B cell (primary cell): ENCODE data around the gene CMTM1. TPM values are rescaled to one million over a fixed set of nuclear protein-coding genes. Genes with fewer than 3 reads are reported as not detected.

Experiments used
- ATAC-seq: fragments of 200-7000 bp; cut with Tn5 transposase; one replicate; pipeline ENCODE4 v1.10.0; 2021; ENCODE audit warnings: low read depth, mild to moderate bottlenecking, moderate number of reproducible peaks, moderate library complexity
- CTCF ChIA-PET: fragments of 350-600 bp; sonication (Branson Sonifier 250); formaldehyde crosslinking; loops from one replicate; lab custom pipeline; 2021; ENCODE audit warnings: antibody characterized with exemption, inconsistent platforms; lab: Charles Lee
- POLR2A ChIA-PET: fragments of 350-600 bp; sonication (Branson Sonifier 250); formaldehyde crosslinking; loops from one replicate; lab custom pipeline; 2021; ENCODE audit warnings: antibody characterized with exemption; lab: Charles Lee
- DNase-seq: peaks from one replicate; pipeline ENCODE4 v3.0.0; 2013
- H2AFZ ChIP-seq: 2 replicates; pipeline ENCODE4 v1.6.1; 2012; ENCODE audit warnings: mild to moderate bottlenecking, low read depth, low read length; ENCODE audit not compliant: insufficient read depth, poor library complexity, severe bottlenecking
- H3K27ac ChIP-seq, 2 donors: 1 replicate in 1 of 2; 2 replicates in 1 of 2; pipeline ENCODE4 v1.5.1; 2012 to 2013; ENCODE audit warnings: low read length in 2 of 2, mild to moderate bottlenecking in 2 of 2, moderate library complexity in 1 of 2
- H3K27me3 ChIP-seq, 4 experiments: fragments of 200-600 bp in 1 of 4; sonication (generic) in 1 of 4; replicated peaks in 1 of 4; 1 replicate in 2 of 4; 2 replicates in 2 of 4; pipeline versions ENCODE4 v1.6.1 to v1.7.0; 2013 to 2016; ENCODE audit warnings: low read length in 3 of 4, mild to moderate bottlenecking in 2 of 4, mixed read lengths in 1 of 4, moderate library complexity in 1 of 4; ENCODE audit not compliant: insufficient read depth in 4 of 4, control insufficient read depth in 3 of 4; ENCODE audit errors: control extremely low read depth in 1 of 4
- H3K36me3 ChIP-seq, 2 experiments: replicated peaks in 1 of 2; 1 replicate in 1 of 2; 2 replicates in 1 of 2; pipeline versions ENCODE4 v1.6.1 to v1.7.1; 2013; ENCODE audit warnings: low read length in 1 of 2; ENCODE audit not compliant: insufficient read depth in 2 of 2, control insufficient read depth in 1 of 2; ENCODE audit errors: control extremely low read depth in 1 of 2, extremely low read depth in 1 of 2
- H3K4me1 ChIP-seq, 2 donors: fragments of 200-600 bp in 1 of 2; sonication (generic) in 1 of 2; 1 replicate in 1 of 2; 2 replicates in 1 of 2; pipeline versions ENCODE4 v1.5.1 to v1.6.1; 2013 to 2017; ENCODE audit warnings: low read length in 2 of 2; ENCODE audit not compliant: control insufficient read depth in 2 of 2, insufficient read depth in 2 of 2
- H3K4me2 ChIP-seq: replicated peaks from 2 replicates; pipeline ENCODE3; 2012; ENCODE audit warnings: mild to moderate bottlenecking, low read depth, low read length; ENCODE audit not compliant: poor library complexity, severe bottlenecking
- H3K4me3 ChIP-seq, 5 experiments: fragments of 200-600 bp in 1 of 5; sonication (generic) in 1 of 5; 1 replicate in 3 of 5; 2 replicates in 2 of 5; pipeline versions ENCODE4 v1.5.1 to v1.7.0; 2011 to 2016; ENCODE audit warnings: low read length in 4 of 5, mild to moderate bottlenecking in 4 of 5, low read depth in 2 of 5, control low read depth in 1 of 5, moderate library complexity in 1 of 5; ENCODE audit not compliant: insufficient read depth in 1 of 5; ENCODE audit errors: control extremely low read depth in 1 of 5, extremely low read depth in 1 of 5
- H3K79me2 ChIP-seq: fragments of 200-600 bp; sonication (generic); one replicate; pipeline ENCODE4 v1.6.0; 2016; ENCODE audit warnings: low read length; ENCODE audit not compliant: control insufficient read depth, insufficient read depth
- H3K9ac ChIP-seq: fragments of 200-600 bp; sonication (generic); 2 replicates; pipeline ENCODE4 v1.6.1; 2017; ENCODE audit warnings: mild to moderate bottlenecking, low read length, moderate library complexity
- H3K9me3 ChIP-seq, 3 donors: one replicate each; pipeline versions ENCODE4 v1.6.1 to v1.7.1; 2013; ENCODE audit warnings: low read length in 2 of 3; ENCODE audit not compliant: control insufficient read depth in 2 of 3, insufficient read depth in 1 of 3; ENCODE audit errors: control extremely low read depth in 1 of 3
- H4K20me1 ChIP-seq: 2 replicates; pipeline ENCODE4 v1.6.0; 2012; ENCODE audit warnings: mild to moderate bottlenecking, low read length; ENCODE audit not compliant: insufficient read depth, control insufficient read depth, poor library complexity, severe bottlenecking
- H3K27ac Mint-ChIP-seq: one replicate; pipeline ENCODE4 v1.8.0; 2021; ENCODE audit warnings: mixed read lengths
- H3K27me3 Mint-ChIP-seq: one replicate; pipeline ENCODE4 v1.8.0; 2021; ENCODE audit warnings: mixed read lengths
- H3K4me1 Mint-ChIP-seq: one replicate; pipeline ENCODE4 v1.8.0; 2021; ENCODE audit warnings: mixed read lengths
- H3K4me3 Mint-ChIP-seq: one replicate; pipeline ENCODE4 v1.8.0; 2021; ENCODE audit warnings: mixed read lengths
- H3K9me3 Mint-ChIP-seq: one replicate; pipeline ENCODE4 v1.8.0; 2022; ENCODE audit warnings: mixed read lengths; ENCODE audit not compliant: insufficient read depth
- EZH2 ChIP-seq: IDR thresholded peaks from 2 replicates; pipeline ENCODE4 v1.6.1; 2012; ENCODE audit warnings: borderline replicate concordance, low read depth, mild to moderate bottlenecking, moderate library complexity, low read length; ENCODE audit not compliant: insufficient read depth, poor library complexity, severe bottlenecking
- WGBS: methylation state at CpG from one replicate; pipeline ENCODE4 v1.1.5; 2013; ENCODE audit warnings: missing lambda C conversion rate; ENCODE audit not compliant: insufficient coverage; 5-methylcytosine and 5-hydroxymethylcytosine counted together
- intact Hi-C: fragments of 100-400 bp; cut with micrococcal nuclease; formaldehyde crosslinking; loops from one replicate; pipeline ENCODE4 v1.10.0; 2022
- polyA plus RNA-seq: library from polyadenylated mRNA; depleted of rRNA; stranded (reverse); fragments of >200 nt; gene quantifications from 2 replicates; pipeline ENCODE4 v1.2.3, GENCODE V29; 2012
- total RNA-seq, 2 donors: library from RNA; stranded (reverse); fragments of 120-200 nt in 1 of 2; gene quantifications; 1 replicate in 1 of 2; 2 replicates in 1 of 2; pipeline versions ENCODE4 v1.2.3 to v1.2.4, GENCODE V29; 2013 to 2022
- TF ChIP-seq, protein P1 (sequence below): fragments of 200-600 bp; IDR thresholded peaks from one replicate; pipeline ENCODE4 v1.8.0; 2022; ENCODE audit warnings: antibody characterized with exemption, mild to moderate bottlenecking

The CMTM1 gene
- total and polyA plus RNA-seq, 2 donors (not counting 1 experiment from before 2014, with no cell fraction given): 1.6 to 5.9 TPM

DNA sequence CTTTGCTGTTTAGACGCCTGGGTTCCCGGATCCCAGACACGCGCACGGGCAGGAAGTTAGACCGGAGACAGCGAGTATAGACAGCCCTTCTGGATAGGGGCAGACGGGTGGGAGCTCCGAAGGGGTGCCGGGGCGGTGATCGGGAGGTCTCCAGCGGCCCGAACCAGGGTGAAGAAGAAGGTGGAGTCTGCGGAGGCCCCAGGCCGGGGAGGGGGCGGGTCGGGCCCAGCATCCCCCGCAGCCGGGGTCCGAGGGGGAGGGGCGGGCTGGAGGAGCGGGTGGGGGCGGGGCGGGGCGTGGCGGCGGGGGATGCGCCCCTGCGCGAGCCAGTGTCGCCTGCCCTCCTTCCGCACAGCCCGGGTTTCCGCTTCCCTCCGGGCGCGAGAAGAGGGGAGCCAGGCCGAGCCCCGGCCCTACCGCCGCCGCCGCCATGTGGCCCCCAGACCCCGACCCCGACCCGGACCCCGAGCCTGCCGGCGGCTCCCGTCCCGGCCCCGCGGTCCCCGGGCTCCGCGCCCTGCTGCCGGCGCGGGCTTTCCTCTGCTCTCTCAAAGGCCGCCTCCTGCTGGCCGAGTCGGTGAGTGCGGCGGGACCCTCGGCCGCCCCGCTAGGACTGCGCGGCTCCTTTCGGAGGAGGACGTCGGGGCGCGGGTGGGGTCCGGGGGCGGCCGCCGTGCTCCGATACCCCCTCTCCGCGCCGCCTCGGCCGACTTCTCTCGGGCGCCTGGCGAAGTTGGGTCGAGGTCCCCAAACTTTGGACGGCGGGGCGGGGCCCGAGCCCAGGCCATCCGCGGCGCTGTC is 38.3 kb downstream of the CMTM1 start, which contains the start of gene CMTM3:
CMTM3 (plus strand) TSS at position 329 of the 801 bp plus-strand sequence; CDS start at position 431, 102 bp downstream.
- Mint-ChIP-seq H3K27ac (peak within 1 kb of the TSS; percentile 73), H3K27me3 (peaks cover 31% of the 10 kb centered on the region), H3K9me3 (peaks cover 6% of the 10 kb centered on the region), H3K4me1 (peaks cover 40% of the 10 kb centered on the region), H3K4me3 (peak within 1 kb of the TSS; percentile 88)
- Histone ChIP-seq H3K27me3 (peaks cover 0 to 48% (median 19%) of the 10 kb centered on the region in 4 experiments), H3K27ac (peak within 1 kb of the TSS in 1 of 2 donors; percentile 21), H3K4me1 (peaks cover 39 to 47% of the 10 kb centered on the region in 2 donors), H3K79me2 (no peaks in the 10 kb centered on the region), H3K9ac (peak within 1 kb of the TSS; percentile 70), H3K36me3 (no peaks in the 10 kb centered on the region), H2AFZ (peak within 1 kb of the TSS; percentile 81), H3K4me3 (peak within 1 kb of the TSS in 4 of 5 experiments; percentile 57 to 75 (median 62)), H3K4me2 (peak within 1 kb of the TSS; percentile 96), H3K9me3 (peaks cover 2 to 20% (median 15%) of the 10 kb centered on the region in 3 donors), H4K20me1 (peaks cover 32% of the 10 kb centered on the region)
- ATAC-seq (peak; percentile 63), DNase-seq (peak; percentile 79)
- WGBS: under 1% methylated on average over 91 of the region's 96 CpGs
- ChIA-PET CTCF (interaction anchor here (0.9 to 2.6 kb wide), 8 partner anchors 15 to 198 kb away, joined by 3 to 13 read pairs (median 5); no protein-coding TSS in a partner anchor), POLR2A (interaction anchor here (0.6 to 1.3 kb wide), 2 partner anchors 52 to 83 kb away, joined by 3 to 9 read pairs; partner anchors contain the start of gene CKLF)
- TF ChIP-seq, protein P1, sequence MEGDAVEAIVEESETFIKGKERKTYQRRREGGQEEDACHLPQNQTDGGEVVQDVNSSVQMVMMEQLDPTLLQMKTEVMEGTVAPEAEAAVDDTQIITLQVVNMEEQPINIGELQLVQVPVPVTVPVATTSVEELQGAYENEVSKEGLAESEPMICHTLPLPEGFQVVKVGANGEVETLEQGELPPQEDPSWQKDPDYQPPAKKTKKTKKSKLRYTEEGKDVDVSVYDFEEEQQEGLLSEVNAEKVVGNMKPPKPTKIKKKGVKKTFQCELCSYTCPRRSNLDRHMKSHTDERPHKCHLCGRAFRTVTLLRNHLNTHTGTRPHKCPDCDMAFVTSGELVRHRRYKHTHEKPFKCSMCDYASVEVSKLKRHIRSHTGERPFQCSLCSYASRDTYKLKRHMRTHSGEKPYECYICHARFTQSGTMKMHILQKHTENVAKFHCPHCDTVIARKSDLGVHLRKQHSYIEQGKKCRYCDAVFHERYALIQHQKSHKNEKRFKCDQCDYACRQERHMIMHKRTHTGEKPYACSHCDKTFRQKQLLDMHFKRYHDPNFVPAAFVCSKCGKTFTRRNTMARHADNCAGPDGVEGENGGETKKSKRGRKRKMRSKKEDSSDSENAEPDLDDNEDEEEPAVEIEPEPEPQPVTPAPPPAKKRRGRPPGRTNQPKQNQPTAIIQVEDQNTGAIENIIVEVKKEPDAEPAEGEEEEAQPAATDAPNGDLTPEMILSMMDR: peak; percentile 84
- TF ChIP-seq EZH2: no peak
- intact Hi-C loops: loop anchor here (1.0 to 5.0 kb wide), 7 partner anchors 16 to 268 kb away; partner anchors contain the start of genes CMTM4 and DYNC1LI2
